GM12878 (cell line): ENCODE results near the gene SPHK2. TPM values are rescaled to one million over a fixed set of nuclear protein-coding genes. Genes with fewer than 3 reads are reported as not detected.

Experiments used
- ATAC-seq: fragments of 200-7000 bp; cut with Tn5 transposase; 3 replicates; pipeline ENCODE4 v1.9.1; 2020; ENCODE audit warnings: mild to moderate bottlenecking, moderate library complexity
- BruUV-seq: library from RNA; stranded (reverse); fragments of 400-500 nt; replicated peaks from 2 replicates; lab custom pipeline; 2021; lab: Mats Ljungman, UMichigan
- CTCF ChIA-PET: fragments of 300-600 bp; sonication (Branson Sonifier 250); formaldehyde crosslinking; extraction: SDS; loops from one replicate; lab custom pipeline; 2021; ENCODE audit warnings: inconsistent platforms; lab: Yijun Ruan, JAX
- POLR2A ChIA-PET: fragments of 350-600 bp; formaldehyde crosslinking; extraction: SDS; loops from one replicate; lab custom pipeline; 2021; ENCODE audit warnings: inconsistent platforms; lab: Charles Lee
- RAD21 ChIA-PET: fragments of 300-600 bp; sonication (Branson Sonifier 250); formaldehyde crosslinking; loops from one replicate; lab custom pipeline; 2023; ENCODE audit warnings: antibody characterized with exemption; ENCODE audit not compliant: unreplicated experiment; lab: Charles Lee
- SMC1A ChIA-PET: fragments of 300-600 bp; sonication (Branson Sonifier 250); formaldehyde crosslinking; loops from one replicate; lab custom pipeline; 2023; ENCODE audit not compliant: unreplicated experiment, uncharacterized antibody; lab: Charles Lee
- DNase-seq: peaks from one replicate; pipeline ENCODE4 v3.0.0-alpha.2; 2011; ENCODE audit warnings: low read depth, low spot score
- FAIRE-seq: peaks from 3 replicates; lab custom pipeline; 2011; peaks lifted over from hg19 to GRCh38; lab: Jason Lieb, UNC
- H2AFZ ChIP-seq: 2 replicates; pipeline ENCODE4 v1.6.0; 2011; ENCODE audit warnings: low read depth, low read length, control low read depth; ENCODE audit not compliant: control insufficient read depth
- H3K27ac ChIP-seq: 2 replicates; pipeline ENCODE4 v1.5.1; 2011; ENCODE audit warnings: control low read depth; ENCODE audit not compliant: control insufficient read depth, insufficient read depth
- H3K27me3 ChIP-seq, 2 experiments: replicated peaks in 1 of 2; 2 replicates each; pipeline versions ENCODE4 v1.6.0 to v1.6.1; 2011; ENCODE audit warnings: low read length in 1 of 2; ENCODE audit not compliant: control insufficient read depth in 2 of 2, insufficient read depth in 2 of 2
- H3K36me3 ChIP-seq, 2 experiments: 2 replicates each; pipeline ENCODE4 v1.5.1; 2011; ENCODE audit warnings: low read length in 1 of 2; ENCODE audit not compliant: control insufficient read depth in 2 of 2, insufficient read depth in 2 of 2
- H3K4me1 ChIP-seq: 2 replicates; pipeline ENCODE4 v1.6.1; 2011; ENCODE audit warnings: mild to moderate bottlenecking, low read length, moderate library complexity, mixed read lengths; ENCODE audit not compliant: control insufficient read depth, insufficient read depth
- H3K4me2 ChIP-seq: 2 replicates; pipeline ENCODE4 v1.6.0; 2011; ENCODE audit warnings: control low read depth; ENCODE audit not compliant: control insufficient read depth, insufficient read depth
- H3K4me3 ChIP-seq: fragments of 200-600 bp; sonication (generic); 2 replicates; pipeline ENCODE4 v1.5.1; 2016
- H3K79me2 ChIP-seq: 2 replicates; pipeline ENCODE4 v1.6.0; 2011; ENCODE audit warnings: low read length; ENCODE audit not compliant: control insufficient read depth, insufficient read depth
- H3K9ac ChIP-seq: 2 replicates; pipeline ENCODE4 v1.8.0; 2011; ENCODE audit warnings: low read length, control low read depth, mixed read lengths; ENCODE audit not compliant: control insufficient read depth, insufficient read depth
- H3K9me3 ChIP-seq: replicated peaks from 3 replicates; pipeline ENCODE4 v1.5.1; 2011; ENCODE audit warnings: mild to moderate bottlenecking, low read length; ENCODE audit not compliant: control insufficient read depth, insufficient read depth
- H4K20me1 ChIP-seq: 2 replicates; pipeline ENCODE4 v1.6.0; 2011; ENCODE audit not compliant: control insufficient read depth, insufficient read depth
- CREB1 ChIP-seq: IDR thresholded peaks from 2 replicates; pipeline ENCODE4 v1.6.1; 2012; ENCODE audit warnings: low read depth, mild to moderate bottlenecking, inconsistent platforms
- EED ChIP-seq: sonication (generic); IDR thresholded peaks from 2 replicates; pipeline ENCODE4 v1.6.1; 2016; ENCODE audit warnings: antibody characterized with exemption, low read depth
- ESRRA ChIP-seq: IDR thresholded peaks from 2 replicates; pipeline ENCODE4 v1.6.1; 2012; ENCODE audit warnings: mild to moderate bottlenecking, low read length, improper control_type of control experiment
- EZH2 ChIP-seq: IDR thresholded peaks from 2 replicates; pipeline ENCODE4 v1.6.1; 2012; ENCODE audit warnings: low read depth, mild to moderate bottlenecking, control low read depth, inconsistent platforms, low read length, borderline replicate concordance; ENCODE audit not compliant: control insufficient read depth
- MTA2 ChIP-seq: fragments of 450-650 bp; IDR thresholded peaks from 2 replicates; pipeline ENCODE4 v1.6.1; 2016; ENCODE audit warnings: low read depth, mild to moderate bottlenecking, moderate library complexity
- SIN3A ChIP-seq: IDR thresholded peaks from 2 replicates; pipeline ENCODE4 v1.6.1; 2012; ENCODE audit warnings: low read depth, low read length, improper control_type of control experiment
- SUPT20H ChIP-seq: IDR thresholded peaks from 2 replicates; pipeline ENCODE4 v1.6.1; 2011; ENCODE audit warnings: low read depth, mild to moderate bottlenecking, low read length, moderate library complexity, borderline replicate concordance; ENCODE audit not compliant: control insufficient read depth
- WGBS: methylation state at CpG from one replicate; pipeline ENCODE4 v1.1.6; 2016; ENCODE audit warnings: low lambda C conversion rate; ENCODE audit not compliant: insufficient replicate concordance, insufficient coverage; ENCODE audit errors: missing lambda C conversion rate; 5-methylcytosine and 5-hydroxymethylcytosine counted together
- in situ Hi-C: fragments of 300-500 bp; cut with MboI; formaldehyde crosslinking; loops from 9 replicates; pipeline ENCODE4 v1.14.3; 2018; ENCODE audit warnings: mixed read lengths
- intact Hi-C: fragments of 100-400 bp; cut with micrococcal nuclease; formaldehyde crosslinking; loops from one replicate; pipeline ENCODE4 v1.14.2; 2022; ENCODE audit not compliant: unreplicated experiment
- polyA plus RNA-seq, 11 experiments: library from polyadenylated mRNA; depleted of rRNA in 4 of 11; unstranded in 6 of 11; stranded (reverse) in 5 of 11; fragments of >200 nt; fragmentation: Nextera tagmentation in 4 of 11; fragmentation: Illumina TruSeq in 1 of 11; extraction: Ambion mirVana in 4 of 11; extraction: Trizol in 1 of 11; gene quantifications; 1 replicate in 1 of 11; 2 replicates in 10 of 11; pipeline versions ENCODE4 v1.2.1 to v1.2.3, GENCODE V29; 2011 to 2016; ENCODE audit warnings: inconsistent platforms in 2 of 11, missing spikeins in 2 of 11, low read depth in 1 of 11
- total RNA-seq, 4 experiments: library from RNA; depleted of rRNA in 3 of 4; stranded (reverse); fragments of >200 nt in 3 of 4; fragmentation: Illumina TruSeq in 1 of 4; extraction: Trizol in 1 of 4; gene quantifications; 2 replicates each; pipeline versions ENCODE4 v1.2.1 to v1.2.3, GENCODE V29; 2013 to 2021
- TF ChIP-seq, protein P1 (sequence below): IDR thresholded peaks from 2 replicates; pipeline ENCODE4 v1.6.1; 2012; ENCODE audit warnings: low read depth, low read length, improper control_type of control experiment
- TF ChIP-seq, protein P2 (sequence below): fragments of 450-650 bp; IDR thresholded peaks from 2 replicates; pipeline ENCODE4 v1.6.1; 2017; ENCODE audit warnings: mild to moderate bottlenecking, low read depth, inconsistent platforms; ENCODE audit not compliant: poor library complexity, severe bottlenecking
- TF ChIP-seq, protein P3 (sequence below): fragments of 150-350 bp; IDR thresholded peaks from 2 replicates; pipeline ENCODE4 v1.6.1; 2016; ENCODE audit warnings: low read depth, low read length
- TF ChIP-seq, protein P4 (sequence below): IDR thresholded peaks from 2 replicates; pipeline ENCODE4 v1.6.1; 2011; ENCODE audit warnings: borderline replicate concordance, low read depth, mild to moderate bottlenecking, moderate library complexity, mixed read lengths, low read length; ENCODE audit not compliant: insufficient read depth; ENCODE audit errors: extremely low read length
- TF ChIP-seq, protein P5 (sequence below): fragments of 450-650 bp; IDR thresholded peaks from 2 replicates; pipeline ENCODE4 v1.6.1; 2017; ENCODE audit warnings: borderline replicate concordance

Gene SPHK2
- total and polyA plus RNA-seq, 10 of the 15 experiments (the other 5 are each of a cell fraction or from before 2014, with no cell fraction given) = 0.37 to 40.5 (median 11.2) TPM

DNA sequence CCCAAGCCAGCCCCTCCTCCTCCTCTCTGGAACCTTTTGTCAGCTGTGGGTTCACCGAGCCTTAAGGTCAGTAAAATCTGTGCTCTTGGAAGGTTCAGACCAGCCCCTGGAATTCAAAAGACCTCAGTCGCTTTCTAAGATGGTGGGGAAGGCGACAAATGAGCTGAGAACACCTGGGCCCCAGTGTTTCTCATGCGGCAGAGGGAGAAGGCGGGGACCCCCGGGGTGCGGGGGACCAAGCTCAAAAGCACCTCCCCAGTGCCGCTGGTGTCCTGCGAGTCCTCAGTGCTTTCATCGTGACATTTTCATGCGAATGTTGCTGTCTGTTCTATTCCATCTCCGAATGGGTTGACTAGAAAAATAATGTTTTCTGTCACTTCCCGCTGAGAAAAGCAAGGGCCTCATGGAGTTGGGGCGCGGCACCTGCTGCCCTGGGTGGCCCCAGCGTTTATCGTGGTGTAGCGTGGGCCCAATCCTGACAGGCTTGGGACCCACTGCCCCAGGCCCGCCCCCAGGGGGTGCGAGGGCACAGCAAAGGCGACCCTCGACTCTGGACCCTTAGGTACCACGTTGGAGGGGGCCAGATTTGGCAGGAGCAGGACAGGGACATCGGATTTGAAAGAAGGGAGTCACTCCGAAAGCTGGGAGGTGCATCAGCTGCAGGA lies 54.3 kb downstream of the SPHK2 start:
- ChIA-PET SMC1A (interaction anchor here (1.2 to 1.9 kb wide), 2 partner anchors 8 to 28 kb away, joined by 4 to 11 read pairs; partner anchors contain the start of gene CA11), RAD21 (interaction anchor here (1.1 kb wide), 1 partner anchor 8 kb away, joined by 3 read pairs; no protein-coding TSS in a partner anchor), POLR2A (no interaction called here), CTCF (interaction anchor here (0.8 to 3.1 kb wide), 10 partner anchors 10 to 114 kb away, joined by 3 to 20 read pairs (median 4); no protein-coding TSS in a partner anchor)
- Histone ChIP-seq H3K4me3 (no peak overlapping the region), H3K4me1 (no peaks in the 10 kb centered on the region), H3K9me3 (no peaks in the 10 kb centered on the region; the same call in 2 of the 3 replicates), H3K9ac (no peak overlapping the region), H3K36me3 (no peaks in the 10 kb centered on the region), H3K27me3 (peaks cover 0 to 2% of the 10 kb centered on the region in 2 experiments; a peak in 2 of 4 replicates), H4K20me1 (no peaks in the 10 kb centered on the region), H3K4me2 (no peak overlapping the region), H3K79me2 (no peaks in the 10 kb centered on the region), H2AFZ (no peak overlapping the region), H3K27ac (no peak overlapping the region)
- WGBS = 59% methylated on average over 25 of the region's 25 CpGs
- ATAC-seq = no peak
- in situ Hi-C loops = no loop called here
- DNase-seq = no peak
- FAIRE-seq = no peak
- BruUV-seq = no TSS peak
- intact Hi-C loops = no loop called here
- TF ChIP-seq CREB1 (no peak), ESRRA (no peak), MTA2 (no peak), SUPT20H (no peak), EZH2 (no peak), SIN3A (no peak), EED (no peak)
- TF ChIP-seq, protein P1, sequence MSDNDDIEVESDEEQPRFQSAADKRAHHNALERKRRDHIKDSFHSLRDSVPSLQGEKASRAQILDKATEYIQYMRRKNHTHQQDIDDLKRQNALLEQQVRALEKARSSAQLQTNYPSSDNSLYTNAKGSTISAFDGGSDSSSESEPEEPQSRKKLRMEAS = no peak
- TF ChIP-seq, protein P2, sequence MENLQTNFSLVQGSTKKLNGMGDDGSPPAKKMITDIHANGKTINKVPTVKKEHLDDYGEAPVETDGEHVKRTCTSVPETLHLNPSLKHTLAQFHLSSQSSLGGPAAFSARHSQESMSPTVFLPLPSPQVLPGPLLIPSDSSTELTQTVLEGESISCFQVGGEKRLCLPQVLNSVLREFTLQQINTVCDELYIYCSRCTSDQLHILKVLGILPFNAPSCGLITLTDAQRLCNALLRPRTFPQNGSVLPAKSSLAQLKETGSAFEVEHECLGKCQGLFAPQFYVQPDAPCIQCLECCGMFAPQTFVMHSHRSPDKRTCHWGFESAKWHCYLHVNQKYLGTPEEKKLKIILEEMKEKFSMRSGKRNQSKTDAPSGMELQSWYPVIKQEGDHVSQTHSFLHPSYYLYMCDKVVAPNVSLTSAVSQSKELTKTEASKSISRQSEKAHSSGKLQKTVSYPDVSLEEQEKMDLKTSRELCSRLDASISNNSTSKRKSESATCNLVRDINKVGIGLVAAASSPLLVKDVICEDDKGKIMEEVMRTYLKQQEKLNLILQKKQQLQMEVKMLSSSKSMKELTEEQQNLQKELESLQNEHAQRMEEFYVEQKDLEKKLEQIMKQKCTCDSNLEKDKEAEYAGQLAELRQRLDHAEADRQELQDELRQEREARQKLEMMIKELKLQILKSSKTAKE = no peak
- TF ChIP-seq, protein P3, sequence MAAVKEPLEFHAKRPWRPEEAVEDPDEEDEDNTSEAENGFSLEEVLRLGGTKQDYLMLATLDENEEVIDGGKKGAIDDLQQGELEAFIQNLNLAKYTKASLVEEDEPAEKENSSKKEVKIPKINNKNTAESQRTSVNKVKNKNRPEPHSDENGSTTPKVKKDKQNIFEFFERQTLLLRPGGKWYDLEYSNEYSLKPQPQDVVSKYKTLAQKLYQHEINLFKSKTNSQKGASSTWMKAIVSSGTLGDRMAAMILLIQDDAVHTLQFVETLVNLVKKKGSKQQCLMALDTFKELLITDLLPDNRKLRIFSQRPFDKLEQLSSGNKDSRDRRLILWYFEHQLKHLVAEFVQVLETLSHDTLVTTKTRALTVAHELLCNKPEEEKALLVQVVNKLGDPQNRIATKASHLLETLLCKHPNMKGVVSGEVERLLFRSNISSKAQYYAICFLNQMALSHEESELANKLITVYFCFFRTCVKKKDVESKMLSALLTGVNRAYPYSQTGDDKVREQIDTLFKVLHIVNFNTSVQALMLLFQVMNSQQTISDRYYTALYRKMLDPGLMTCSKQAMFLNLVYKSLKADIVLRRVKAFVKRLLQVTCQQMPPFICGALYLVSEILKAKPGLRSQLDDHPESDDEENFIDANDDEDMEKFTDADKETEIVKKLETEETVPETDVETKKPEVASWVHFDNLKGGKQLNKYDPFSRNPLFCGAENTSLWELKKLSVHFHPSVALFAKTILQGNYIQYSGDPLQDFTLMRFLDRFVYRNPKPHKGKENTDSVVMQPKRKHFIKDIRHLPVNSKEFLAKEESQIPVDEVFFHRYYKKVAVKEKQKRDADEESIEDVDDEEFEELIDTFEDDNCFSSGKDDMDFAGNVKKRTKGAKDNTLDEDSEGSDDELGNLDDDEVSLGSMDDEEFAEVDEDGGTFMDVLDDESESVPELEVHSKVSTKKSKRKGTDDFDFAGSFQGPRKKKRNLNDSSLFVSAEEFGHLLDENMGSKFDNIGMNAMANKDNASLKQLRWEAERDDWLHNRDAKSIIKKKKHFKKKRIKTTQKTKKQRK = no peak
- TF ChIP-seq, protein P4, sequence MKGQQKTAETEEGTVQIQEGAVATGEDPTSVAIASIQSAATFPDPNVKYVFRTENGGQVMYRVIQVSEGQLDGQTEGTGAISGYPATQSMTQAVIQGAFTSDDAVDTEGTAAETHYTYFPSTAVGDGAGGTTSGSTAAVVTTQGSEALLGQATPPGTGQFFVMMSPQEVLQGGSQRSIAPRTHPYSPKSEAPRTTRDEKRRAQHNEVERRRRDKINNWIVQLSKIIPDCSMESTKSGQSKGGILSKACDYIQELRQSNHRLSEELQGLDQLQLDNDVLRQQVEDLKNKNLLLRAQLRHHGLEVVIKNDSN = no peak
- TF ChIP-seq, protein P5, sequence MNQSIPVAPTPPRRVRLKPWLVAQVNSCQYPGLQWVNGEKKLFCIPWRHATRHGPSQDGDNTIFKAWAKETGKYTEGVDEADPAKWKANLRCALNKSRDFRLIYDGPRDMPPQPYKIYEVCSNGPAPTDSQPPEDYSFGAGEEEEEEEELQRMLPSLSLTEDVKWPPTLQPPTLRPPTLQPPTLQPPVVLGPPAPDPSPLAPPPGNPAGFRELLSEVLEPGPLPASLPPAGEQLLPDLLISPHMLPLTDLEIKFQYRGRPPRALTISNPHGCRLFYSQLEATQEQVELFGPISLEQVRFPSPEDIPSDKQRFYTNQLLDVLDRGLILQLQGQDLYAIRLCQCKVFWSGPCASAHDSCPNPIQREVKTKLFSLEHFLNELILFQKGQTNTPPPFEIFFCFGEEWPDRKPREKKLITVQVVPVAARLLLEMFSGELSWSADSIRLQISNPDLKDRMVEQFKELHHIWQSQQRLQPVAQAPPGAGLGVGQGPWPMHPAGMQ = no peak
- TF ChIP-seq, all 136 proteins: peak for 0
